ENCODE results near the gene VAMP1. TPM values are rescaled to one million over a fixed set of nuclear protein-coding genes. Genes with fewer than 3 reads are reported as not detected.
A peak's percentile ranks its signal among the peaks of the same experiment; 100 is the strongest.

The VAMP1 gene
- total and polyA plus RNA-seq, 9 of the 15 experiments (the other 6 are each of a cell fraction or from before 2014, with no cell fraction given), result 0.76 to 13.2 (median 4.2) TPM

GRCh38 chr12:6430124-6430989 lies 40.1 kb downstream of the VAMP1 start:
- intact Hi-C loops (cut with micrococcal nuclease) (no loop called here), in situ Hi-C loops (cut with MboI) (no loop called here)
- Histone ChIP-seq H3K4me2 (ENCODE audit: insufficient read depth, low read length) (peak overlapping the region; percentile 84), H3K4me3 (peak overlapping the region; percentile 1; the same call in 1 of the 2 replicates), H3K9me1 (ENCODE audit: control insufficient read depth, insufficient read depth, low read length) (no peaks in the 10 kb centered on the region), H4K20me1 (replicated peaks; ENCODE audit: control insufficient read depth, insufficient read depth, low read length) (no peaks in the 10 kb centered on the region), H3K9ac (ENCODE audit: insufficient read depth in 1 of 2, low read depth in 2 of 2, low read length in 2 of 2) (peak overlapping the region; percentile 72 to 82; a peak in 3 of 4 replicates), H3K79me2 (ENCODE audit: control insufficient read depth, insufficient read depth, low read length) (no peaks in the 10 kb centered on the region), H3K36me3 (ENCODE audit: control insufficient read depth, insufficient read depth, low read length) (no peaks in the 10 kb centered on the region), H3K4me1 (replicated peaks in 1 of 2; ENCODE audit: control insufficient read depth in 2 of 2, insufficient read depth in 2 of 2, low read length in 2 of 2) (peaks cover 7 to 18% of the 10 kb centered on the region in 2 experiments; a peak in 3 of 5 replicates), H2AFZ (ENCODE audit: low read depth, low read length) (peak overlapping the region; percentile 90), H3K9me3 (replicated peaks; ENCODE audit: control insufficient read depth, insufficient read depth, low read depth, low read length) (no peaks in the 10 kb centered on the region), H3K27ac (ENCODE audit: extremely low read depth, low read depth, low read length) (peak overlapping the region; percentile 83), H3K27me3 (ENCODE audit: control insufficient read depth in 2 of 2, insufficient read depth in 2 of 2, low read length in 2 of 2) (no peaks in the 10 kb centered on the region)
- no TSS peak for BruUV-seq (replicated peaks)
- peak; percentile 70 to 86 (median 73) for DNase-seq (ENCODE audit: extremely low read depth in 1 of 4, low spot score in 3 of 4)
- ATAC-seq, result peak; percentile 94
- peak; percentile 93 for FAIRE-seq
- POLR2A ChIA-PET, result no interaction called here
- CTCF ChIA-PET (ENCODE audit: low intra/inter-chr PET ratio), result no interaction called here
- WGBS (ENCODE audit: insufficient coverage, low coverage, missing lambda C conversion rate), result 5% methylated on average over 19 of the region's 19 CpGs
- TF ChIP-seq EZH2 (IDR thresholded peaks at IDR 0.05; ENCODE audit: borderline replicate concordance, low read depth, low read length) (no peak), ZNF316 (IDR thresholded peaks at IDR 0.05) (peak; percentile 97), RFX7 (CRISPR knock-in tag; IDR thresholded peaks at IDR 0.05) (no peak), KDM1A (IDR thresholded peaks at IDR 0.05) (peak in 1 of 2 experiments; percentile 42; a peak in 2 of 4 replicates), RFX5 (IDR thresholded peaks at IDR 0.05; ENCODE audit: low read depth, low read length) (0 out of 2 replicates have a peak, but pooled peaks have one; percentile 32), NFIC (IDR thresholded peaks at IDR 0.05) (peak; percentile 87), PKNOX1 (IDR thresholded peaks at IDR 0.05) (peak; percentile 41; the same call in 1 of the 2 replicates), MAFF (IDR thresholded peaks at IDR 0.05; ENCODE audit: low read length) (peak; percentile 93), RCOR1 (IDR thresholded peaks at IDR 0.05; ENCODE audit: borderline replicate concordance in 1 of 2, low read depth in 2 of 2, low read length in 2 of 2) (peak; percentile 15 to 64; a peak in 1 of 4 replicates), U2AF2 (optimal IDR thresholded peaks at IDR 0.05; ENCODE audit: low read depth, low read length) (no peak), FOSL1 (tag; conservative IDR thresholded peaks at IDR 0.05) (peak; percentile 85), MAZ (CRISPR knock-in tag; conservative IDR thresholded peaks at IDR 0.05 in 1 of 2, IDR thresholded peaks at IDR 0.05 in 1 of 2) (0 out of 4 replicates have a peak, but pooled peaks of 1 of the 2 experiments have one; percentile 28), GATAD2A (IDR thresholded peaks at IDR 0.05) (peak; percentile 30; the same call in 1 of the 2 replicates), CBFA2T3 (IDR thresholded peaks at IDR 0.05) (peak; percentile 61), SPI1 (IDR thresholded peaks at IDR 0.05; ENCODE audit: borderline replicate concordance, low read depth, low read length) (0 out of 2 replicates have a peak, but pooled peaks have one; percentile 33), CTCFL (IDR thresholded peaks at IDR 0.05; ENCODE audit: borderline replicate concordance, insufficient read depth, low read depth, low read length, poor library complexity, severe bottlenecking) (no peak), E2F6 (IDR thresholded peaks at IDR 0.05; ENCODE audit: borderline replicate concordance in 1 of 2, extremely low read depth in 1 of 2, insufficient read depth in 1 of 2, insufficient read length in 1 of 2, low read depth in 1 of 2, low read length in 1 of 2, poor library complexity in 1 of 2, severe bottlenecking in 1 of 2) (peak in 1 of 2 experiments; percentile 35)
